HAP-1 (cell line): ENCODE results near the gene CNPY4.
A peak's percentile ranks its signal among the peaks of the same experiment; 100 is the strongest.
"Not testable (repeated sequence)": the region's sequence is repeated elsewhere in the genome, so short reads cannot be mapped to it uniquely, and the experiment has no call there.

Source experiments
- DNase-seq, 2 experiments: peaks; one replicate each; pipeline ENCODE4 v3.0.0-alpha.2; 2016 to 2020; ENCODE audit warnings: low spot score in 2 of 2
- H3K27me3 ChIP-seq: fragments of 250-450 bp; sonication (Bioruptor Pico); 2 replicates; pipeline ENCODE4 v1.5.1; 2020; ENCODE audit warnings: low read depth, mild to moderate bottlenecking, moderate library complexity
- H3K36me3 ChIP-seq: fragments of 250-450 bp; sonication (Bioruptor Pico); replicated peaks from 2 replicates; pipeline ENCODE4 v1.5.1; 2020; ENCODE audit warnings: mild to moderate bottlenecking
- H3K4me1 ChIP-seq: fragments of 250-450 bp; sonication (Bioruptor Pico); 2 replicates; pipeline ENCODE4 v1.5.1; 2020; ENCODE audit warnings: mild to moderate bottlenecking
- H3K4me3 ChIP-seq: fragments of 250-450 bp; sonication (Bioruptor Pico); 2 replicates; pipeline ENCODE4 v1.5.1; 2020; ENCODE audit warnings: mild to moderate bottlenecking, moderate library complexity
- H3K9me3 ChIP-seq: fragments of 250-450 bp; sonication (Bioruptor Pico); 2 replicates; pipeline ENCODE4 v1.5.1; 2020; ENCODE audit warnings: mild to moderate bottlenecking, moderate library complexity
- in situ Hi-C: fragments of 300-500 bp; cut with MboI; formaldehyde crosslinking; loops from 3 replicates; pipeline ENCODE4 v1.14.3; 2020; ENCODE audit warnings: low sequenced_read_pairs, inconsistent platforms, mixed read lengths

The CNPY4 gene

GRCh38 chr7:100130608-100131453, 11.4 kb downstream of the CNPY4 start:
- Histone ChIP-seq H3K36me3 (no peaks in the 10 kb centered on the region), H3K9me3 (no peaks in the 10 kb centered on the region), H3K4me1 (peaks cover 16% of the 10 kb centered on the region), H3K27me3 (no peaks in the 10 kb centered on the region), H3K4me3 (no peak overlapping the region)
- in situ Hi-C loops: loop anchor here (5.0 to 10.0 kb wide), 2 partner anchors 86 to 214 kb away; partner anchors contain the start of gene PVRIG
- DNase-seq: peak; percentile 48 to 94

- in situ Hi-C loops: loop anchor here (5.0 to 10.0 kb wide), 2 partner anchors 85 to 213 kb away; partner anchors contain the start of gene PVRIG
- Histone ChIP-seq H3K36me3 (no peaks in the 10 kb centered on the region), H3K4me1 (peaks cover 16% of the 10 kb centered on the region), H3K9me3 (no peaks in the 10 kb centered on the region), H3K4me3 (no peak overlapping the region), H3K27me3 (no peaks in the 10 kb centered on the region)
- no peak for DNase-seq
Measured at GRCh38 chr7:100132126-100132525, 12.7 kb downstream of the CNPY4 start.

GRCh38 chr7:100132697-100133151, 13.3 kb downstream of the CNPY4 start:
- H3K4me1 ChIP-seq: peaks cover 16% of the 10 kb centered on the region
- in situ Hi-C loops: loop anchor here (5.0 to 10.0 kb wide), 2 partner anchors 85 to 212 kb away; partner anchors contain the start of gene PVRIG
- no peaks in the 10 kb centered on the region for H3K9me3 ChIP-seq
- no peaks in the 10 kb centered on the region for H3K27me3 ChIP-seq
- H3K4me3 ChIP-seq: no peak overlapping the region
- H3K36me3 ChIP-seq: no peaks in the 10 kb centered on the region
- peak; percentile 73 to 82 for DNase-seq

- in situ Hi-C loops: loop anchor here (10.0 kb wide), 1 partner anchor 207 kb away; no protein-coding TSS in a partner anchor
- Histone ChIP-seq H3K27me3 (no peaks in the 10 kb centered on the region), H3K4me1 (no peaks in the 10 kb centered on the region), H3K9me3 (no peaks in the 10 kb centered on the region), H3K36me3 (no peaks in the 10 kb centered on the region), H3K4me3 (no peak overlapping the region)
- DNase-seq: no peak
Measured at GRCh38 chr7:100137851-100138760, 18.7 kb downstream of the CNPY4 start.

- H3K36me3 ChIP-seq: no peaks in the 10 kb centered on the region
Measured at GRCh38 chr7:100141555-100141949, 22.1 kb downstream of the CNPY4 start.

GRCh38 chr7:100142461-100142860, 23.0 kb downstream of the CNPY4 start:
- Histone ChIP-seq H3K27me3 (no peaks in the 10 kb centered on the region), H3K9me3 (no peaks in the 10 kb centered on the region), H3K4me3 (no peak overlapping the region), H3K4me1 (no peaks in the 10 kb centered on the region), H3K36me3 (no peaks in the 10 kb centered on the region)
- DNase-seq: no peak
- in situ Hi-C loops: no loop called here

More at GRCh38 chr7:100141555-100141949, 22.1 kb downstream of the CNPY4 start:
- Histone ChIP-seq H3K4me3 (no peak overlapping the region), H3K9me3 (no peaks in the 10 kb centered on the region), H3K4me1 (no peaks in the 10 kb centered on the region), H3K27me3 (no peaks in the 10 kb centered on the region)
- in situ Hi-C loops: no loop called here
- DNase-seq: no peak

GRCh38 chr7:100146350-100146749, 26.9 kb downstream of the CNPY4 start:
- in situ Hi-C loops, H3K9me3 ChIP-seq, H3K27me3 ChIP-seq, DNase-seq, H3K4me3 ChIP-seq: not testable (repeated sequence)
- Histone ChIP-seq H3K36me3 (peaks cover 11% of the 10 kb centered on the region), H3K4me1 (peaks cover 14% of the 10 kb centered on the region)

- in situ Hi-C loops: no loop called here
- Histone ChIP-seq H3K27me3 (no peaks in the 10 kb centered on the region), H3K36me3 (peaks cover 20% of the 10 kb centered on the region), H3K4me1 (peaks cover 14% of the 10 kb centered on the region), H3K9me3 (no peaks in the 10 kb centered on the region), H3K4me3 (no peak overlapping the region)
- DNase-seq: no peak
Measured at GRCh38 chr7:100147278-100147677, 27.8 kb downstream of the CNPY4 start.

- DNase-seq: no peak
- H3K4me3 ChIP-seq: peak overlapping the region; percentile 96
- H3K9me3 ChIP-seq: no peaks in the 10 kb centered on the region
- peaks cover 14% of the 10 kb centered on the region for H3K4me1 ChIP-seq
- peaks cover 25% of the 10 kb centered on the region for H3K36me3 ChIP-seq
- in situ Hi-C loops: no loop called here
- no peaks in the 10 kb centered on the region for H3K27me3 ChIP-seq
Measured at GRCh38 chr7:100148225-100148558, 28.8 kb downstream of the CNPY4 start.

GRCh38 chr7:100148559-100149328, 29.3 kb downstream of the CNPY4 start, which contains the start of gene LAMTOR4:
Gene LAMTOR4, plus strand, starts transcription at chr7:100148918. Its CDS starts 55 bp downstream, at chr7:100148973.
- Histone ChIP-seq H3K4me1 (peaks cover 14% of the 10 kb centered on the region), H3K9me3 (no peaks in the 10 kb centered on the region), H3K36me3 (peaks cover 26% of the 10 kb centered on the region), H3K4me3 (peak within 1 kb of the TSS; percentile 96), H3K27me3 (no peaks in the 10 kb centered on the region)
- in situ Hi-C loops: no loop called here
- DNase-seq: peak; percentile 99

GRCh38 chr7:100152404-100152803, 33.0 kb downstream of the CNPY4 start:
- no peak for DNase-seq
- no peak overlapping the region for H3K4me3 ChIP-seq
- H3K9me3 ChIP-seq: no peaks in the 10 kb centered on the region
- H3K36me3 ChIP-seq: peaks cover 59% of the 10 kb centered on the region
- no peaks in the 10 kb centered on the region for H3K27me3 ChIP-seq
- in situ Hi-C loops: no loop called here
- peaks cover 17% of the 10 kb centered on the region for H3K4me1 ChIP-seq

GRCh38 chr7:100152937-100153666, 33.7 kb downstream of the CNPY4 start:
- peaks cover 18% of the 10 kb centered on the region for H3K4me1 ChIP-seq
- H3K9me3 ChIP-seq: no peaks in the 10 kb centered on the region
- in situ Hi-C loops: no loop called here
- DNase-seq: no peak
- H3K27me3 ChIP-seq: no peaks in the 10 kb centered on the region
- peaks cover 59% of the 10 kb centered on the region for H3K36me3 ChIP-seq
- no peak overlapping the region for H3K4me3 ChIP-seq
